ENCODE data around the gene BDKRB2.

Gene BDKRB2

DNA sequence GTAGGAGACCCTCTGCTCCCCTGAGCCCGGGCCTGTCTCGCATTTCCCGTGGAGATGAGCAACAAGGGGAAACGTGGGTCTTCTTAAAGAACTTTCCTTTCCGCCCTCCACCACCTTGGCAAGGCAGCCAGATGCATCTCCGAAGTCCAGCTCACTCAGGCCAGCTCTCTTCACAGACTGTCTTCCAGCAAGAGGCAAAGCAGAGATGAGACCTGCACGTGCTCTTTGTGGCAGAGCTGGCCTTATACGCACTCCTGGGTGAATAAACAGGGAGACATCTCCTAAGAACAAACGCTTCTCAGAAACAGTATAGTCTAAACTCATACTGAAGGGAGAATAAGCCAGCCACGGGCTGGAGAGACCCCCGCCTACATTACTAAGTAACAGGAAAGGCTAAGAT, 50.0 kb downstream of the BDKRB2 start:
- DNase-seq (ENCODE audit: low spot score in 2 of 2) (no peak), ATAC-seq (ENCODE audit: low read depth) (no peak)
- no peaks in the 10 kb centered on the region for H3K36me3 Mint-ChIP-seq
- no peaks in the 10 kb centered on the region for H3K9me3 Mint-ChIP-seq
- no peak overlapping the region for H3K4me3 Mint-ChIP-seq
- no peak overlapping the region for H3K27ac Mint-ChIP-seq
- H3K27me3 Mint-ChIP-seq, result peaks cover 18% of the 10 kb centered on the region
- no peaks in the 10 kb centered on the region for H3K4me1 Mint-ChIP-seq

DNA sequence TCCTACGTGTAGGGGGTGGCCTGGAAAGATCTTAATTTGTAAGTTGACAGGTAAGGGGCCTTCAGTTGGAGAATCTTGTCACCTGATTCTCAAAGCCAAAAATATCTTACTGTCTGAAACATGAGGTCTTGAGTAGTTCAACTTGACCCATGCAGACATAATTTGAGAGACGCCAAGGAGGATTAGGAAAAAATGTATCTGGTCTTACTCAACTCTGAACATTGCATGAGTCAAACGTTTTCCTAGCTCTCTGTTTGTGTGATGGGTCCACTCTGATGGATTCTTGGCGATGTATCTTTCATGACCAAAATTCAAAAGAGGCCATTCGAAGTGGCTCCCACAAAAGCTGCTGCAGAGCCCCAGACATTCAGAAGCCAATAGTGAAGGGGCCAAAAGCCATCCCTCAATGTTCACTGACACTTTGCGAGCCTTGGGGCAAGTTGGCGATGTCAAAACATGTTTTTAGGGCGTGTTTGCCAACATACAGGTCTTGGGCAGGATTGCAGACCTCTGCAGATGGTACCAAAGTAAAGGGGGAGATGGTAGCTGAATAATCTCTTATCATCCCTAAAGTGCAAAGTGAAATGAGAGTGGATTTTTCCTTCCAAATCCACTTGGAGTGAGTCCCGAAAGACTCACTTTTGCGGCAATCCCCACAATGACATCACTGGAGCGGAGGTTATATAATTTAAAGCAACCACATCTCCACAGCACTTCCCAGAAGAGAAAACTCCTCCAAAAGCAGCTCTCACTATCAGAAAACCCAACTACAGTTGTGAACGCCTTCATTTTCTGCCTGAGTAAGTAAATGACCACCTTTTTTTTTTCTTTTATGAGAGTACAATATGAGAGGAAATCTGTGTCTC, 51.1 kb downstream of the BDKRB2 start, which contains the start of gene BDKRB1:
Gene BDKRB1 (plus strand): TSS at position 710 of the 866 bp plus-strand sequence. CDS start 7,473 bp downstream, outside the sequence.
- no peaks in the 10 kb centered on the region for H3K4me1 Mint-ChIP-seq
- no peaks in the 10 kb centered on the region for H3K9me3 Mint-ChIP-seq
- no peak within 1 kb of the TSS for H3K4me3 Mint-ChIP-seq
- DNase-seq (ENCODE audit: low spot score in 2 of 2) (no peak), ATAC-seq (ENCODE audit: low read depth) (no peak)
- H3K27ac Mint-ChIP-seq, result no peak within 1 kb of the TSS
- no peaks in the 10 kb centered on the region for H3K36me3 Mint-ChIP-seq
- peaks cover 18% of the 10 kb centered on the region for H3K27me3 Mint-ChIP-seq

GRCh38 chr14:96256407-96256806, 51.8 kb downstream of the BDKRB2 start:
- ATAC-seq (ENCODE audit: low read depth), result no peak
- H3K36me3 Mint-ChIP-seq, result no peaks in the 10 kb centered on the region
- H3K4me3 Mint-ChIP-seq, result no peak overlapping the region
- H3K27ac Mint-ChIP-seq, result no peak overlapping the region
- no peaks in the 10 kb centered on the region for H3K9me3 Mint-ChIP-seq
- H3K4me1 Mint-ChIP-seq, result no peaks in the 10 kb centered on the region
- no peak for DNase-seq (ENCODE audit: low spot score in 2 of 2)
- H3K27me3 Mint-ChIP-seq, result peaks cover 16% of the 10 kb centered on the region

- H3K4me1 Mint-ChIP-seq, result no peaks in the 10 kb centered on the region
- no peaks in the 10 kb centered on the region for H3K36me3 Mint-ChIP-seq
- DNase-seq (ENCODE audit: low spot score in 2 of 2) (no peak), ATAC-seq (ENCODE audit: low read depth) (no peak)
- H3K9me3 Mint-ChIP-seq, result no peaks in the 10 kb centered on the region
- H3K4me3 Mint-ChIP-seq, result no peak overlapping the region
- peaks cover 11% of the 10 kb centered on the region for H3K27me3 Mint-ChIP-seq
- no peak overlapping the region for H3K27ac Mint-ChIP-seq
These were observed 52.4 kb downstream of the BDKRB2 start for GRCh38 chr14:96257056-96257455.

DNA sequence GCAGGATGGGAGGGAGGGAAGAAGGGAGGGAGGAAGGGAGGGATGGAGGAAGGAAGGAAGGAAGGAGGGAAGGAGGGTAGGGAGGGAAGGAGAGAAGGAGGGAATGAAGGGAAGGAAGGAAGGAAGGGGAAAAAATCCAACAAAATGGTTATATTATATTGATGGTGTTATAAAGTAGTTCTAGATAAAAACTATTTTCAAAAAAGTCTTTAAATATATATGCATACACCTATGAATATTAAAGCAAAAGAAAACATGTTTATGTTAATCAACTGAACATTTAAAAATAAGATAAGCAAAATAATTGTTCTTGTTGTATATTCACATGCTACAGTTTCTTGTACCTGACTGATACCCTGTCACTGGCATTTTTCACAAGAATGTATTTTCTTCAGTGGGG, 53.3 kb downstream of the BDKRB2 start:
- no peak overlapping the region for H3K4me3 Mint-ChIP-seq
- no peak for ATAC-seq (ENCODE audit: low read depth)
- H3K36me3 Mint-ChIP-seq, result no peaks in the 10 kb centered on the region
- no peak overlapping the region for H3K27ac Mint-ChIP-seq
- no peaks in the 10 kb centered on the region for H3K4me1 Mint-ChIP-seq
- no peaks in the 10 kb centered on the region for H3K9me3 Mint-ChIP-seq
- peaks cover 7% of the 10 kb centered on the region for H3K27me3 Mint-ChIP-seq
- no peak for DNase-seq (ENCODE audit: low spot score in 2 of 2)

DNA sequence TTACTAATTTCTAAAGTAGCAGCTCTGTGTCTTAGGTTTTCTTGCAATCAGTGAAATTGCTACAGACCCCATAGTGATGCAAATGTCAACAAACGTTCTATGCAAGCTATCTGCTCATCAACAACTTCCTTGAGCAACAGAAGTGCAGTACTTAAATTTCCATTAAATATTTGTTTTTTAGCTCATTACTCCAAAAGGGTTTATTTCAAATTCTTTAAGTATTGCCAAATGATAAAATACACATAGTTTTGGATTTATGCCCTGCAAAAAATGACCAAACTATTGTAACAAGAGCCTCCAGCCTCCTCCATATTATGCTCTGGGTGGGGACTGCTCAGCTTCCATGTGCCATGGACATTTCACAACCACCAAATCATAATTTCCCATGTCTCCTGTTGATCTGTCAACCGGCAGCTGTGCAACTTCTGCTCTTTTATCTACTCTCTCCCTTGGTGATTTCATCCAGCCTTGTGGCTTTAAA, 55.7 kb downstream of the BDKRB2 start:
- no peaks in the 10 kb centered on the region for H3K4me1 Mint-ChIP-seq

DNA sequence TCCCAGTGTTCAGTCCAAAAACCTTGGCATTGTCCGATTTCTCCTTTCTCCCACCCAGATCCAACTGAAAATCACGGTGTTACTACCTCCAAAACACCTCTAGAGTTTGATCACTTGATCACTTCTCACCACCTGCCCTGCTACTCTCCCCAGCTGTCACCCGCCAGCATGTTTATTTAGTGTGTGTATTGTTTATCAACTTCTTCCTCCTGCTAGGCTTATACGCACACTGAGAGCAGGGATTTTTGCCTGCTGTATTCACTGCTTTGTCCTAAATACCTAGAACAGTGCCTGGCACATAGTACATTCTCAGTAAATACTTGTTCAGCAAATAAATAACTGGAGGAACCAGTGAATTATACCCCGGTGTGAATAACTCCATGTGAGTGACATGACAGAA, 56.4 kb downstream of the BDKRB2 start:
- H3K36me3 Mint-ChIP-seq, result no peaks in the 10 kb centered on the region
- ATAC-seq (ENCODE audit: low read depth) (no peak), DNase-seq (ENCODE audit: low spot score in 2 of 2) (no peak)
- H3K27ac Mint-ChIP-seq, result no peak overlapping the region
- no peaks in the 10 kb centered on the region for H3K4me1 Mint-ChIP-seq
- H3K4me3 Mint-ChIP-seq, result no peak overlapping the region
- H3K9me3 Mint-ChIP-seq, result peaks cover 4% of the 10 kb centered on the region
- peaks cover 7% of the 10 kb centered on the region for H3K27me3 Mint-ChIP-seq

More for the DNA sequence above, 55.7 kb downstream of the BDKRB2 start:
- H3K9me3 Mint-ChIP-seq, result peaks cover 4% of the 10 kb centered on the region
- H3K27me3 Mint-ChIP-seq, result peaks cover 3% of the 10 kb centered on the region
- H3K4me3 Mint-ChIP-seq, result no peak overlapping the region
- no peak for DNase-seq (ENCODE audit: low spot score in 2 of 2)
- no peaks in the 10 kb centered on the region for H3K36me3 Mint-ChIP-seq
- no peak for ATAC-seq (ENCODE audit: low read depth)
- no peak overlapping the region for H3K27ac Mint-ChIP-seq

DNA sequence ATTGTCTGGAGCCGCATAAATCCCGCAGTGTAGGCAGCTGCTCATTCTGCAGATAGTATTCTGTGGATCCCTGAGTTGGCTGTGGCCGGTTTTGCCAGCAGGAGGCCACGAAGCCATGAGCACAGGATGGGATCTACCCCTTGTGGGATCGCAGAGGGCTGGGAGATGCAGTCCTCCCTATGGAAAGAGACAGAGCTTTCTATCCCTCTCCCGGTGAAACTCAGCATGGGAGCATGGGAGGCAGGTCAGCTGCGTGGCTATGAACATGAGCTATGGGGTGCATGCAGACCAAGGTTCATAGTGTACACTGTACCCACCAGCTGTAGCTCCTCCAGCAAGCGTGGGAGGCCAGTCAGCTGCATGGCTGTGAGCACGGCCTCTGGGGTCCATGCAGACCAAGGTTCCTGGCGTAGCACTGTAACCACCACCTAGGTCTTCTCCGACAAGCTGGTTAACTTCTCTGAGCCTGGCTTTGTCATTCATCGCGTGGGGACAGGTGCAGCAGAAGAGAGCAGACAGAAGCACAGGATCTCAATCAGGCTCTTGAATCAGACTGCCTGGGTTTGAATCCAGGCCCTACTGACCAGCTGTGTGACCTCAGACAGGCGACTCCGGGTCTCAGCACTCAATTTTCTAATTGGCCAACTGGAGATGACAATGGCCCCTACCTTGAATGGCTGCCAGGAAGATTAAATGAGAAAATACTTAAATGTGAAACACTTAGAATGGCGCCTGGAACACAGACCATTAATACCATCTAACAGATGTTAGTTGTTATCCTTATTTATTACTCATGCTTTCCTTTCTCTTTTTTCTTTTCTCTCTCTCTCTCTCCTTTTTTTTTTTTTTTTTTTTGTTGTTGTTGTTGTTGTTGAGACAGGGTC, 57.4 kb downstream of the BDKRB2 start:
- ATAC-seq (ENCODE audit: low read depth) (no peak), DNase-seq (ENCODE audit: low spot score in 2 of 2) (no peak)
- Mint-ChIP-seq H3K4me3 (no peak overlapping the region), H3K9me3 (peaks cover 4% of the 10 kb centered on the region), H3K36me3 (no peaks in the 10 kb centered on the region), H3K4me1 (no peaks in the 10 kb centered on the region), H3K27me3 (peaks cover 12% of the 10 kb centered on the region), H3K27ac (no peak overlapping the region)

DNA sequence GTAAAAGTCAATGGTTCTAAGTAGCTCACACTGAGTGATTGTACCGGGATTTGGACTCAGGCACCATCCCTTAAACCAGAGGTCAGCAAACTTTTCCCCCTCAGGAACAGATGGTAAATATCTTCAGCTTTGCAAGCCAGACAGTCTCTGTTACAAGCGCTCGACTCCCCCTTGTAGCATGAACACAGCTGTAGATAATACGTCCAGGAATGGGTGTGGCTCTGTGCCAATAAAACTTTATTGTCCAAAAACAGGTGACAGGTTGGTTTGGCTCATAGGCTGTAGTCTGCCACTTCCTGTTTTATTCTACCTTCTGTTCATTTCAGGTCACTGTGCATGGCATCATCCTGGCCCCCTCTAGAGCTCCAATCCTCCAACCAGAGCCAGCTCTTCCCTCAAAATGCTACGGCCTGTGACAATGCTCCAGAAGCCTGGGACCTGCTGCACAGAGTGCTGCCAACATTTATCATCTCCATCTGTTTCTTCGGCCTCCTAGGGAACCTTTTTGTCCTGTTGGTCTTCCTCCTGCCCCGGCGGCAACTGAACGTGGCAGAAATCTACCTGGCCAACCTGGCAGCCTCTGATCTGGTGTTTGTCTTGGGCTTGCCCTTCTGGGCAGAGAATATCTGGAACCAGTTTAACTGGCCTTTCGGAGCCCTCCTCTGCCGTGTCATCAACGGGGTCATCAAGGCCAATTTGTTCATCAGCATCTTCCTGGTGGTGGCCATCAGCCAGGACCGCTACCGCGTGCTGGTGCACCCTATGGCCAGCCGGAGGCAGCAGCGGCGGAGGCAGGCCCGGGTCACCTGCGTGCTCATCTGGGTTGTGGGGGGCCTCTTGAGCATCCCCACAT, 58.9 kb downstream of the BDKRB2 start:
- DNase-seq (ENCODE audit: low spot score in 2 of 2) (no peak), ATAC-seq (ENCODE audit: low read depth) (no peak)
- Mint-ChIP-seq H3K27ac (no peak overlapping the region), H3K36me3 (no peaks in the 10 kb centered on the region), H3K4me1 (no peaks in the 10 kb centered on the region), H3K9me3 (peaks cover 4% of the 10 kb centered on the region), H3K4me3 (no peak overlapping the region), H3K27me3 (peaks cover 10% of the 10 kb centered on the region)

DNA sequence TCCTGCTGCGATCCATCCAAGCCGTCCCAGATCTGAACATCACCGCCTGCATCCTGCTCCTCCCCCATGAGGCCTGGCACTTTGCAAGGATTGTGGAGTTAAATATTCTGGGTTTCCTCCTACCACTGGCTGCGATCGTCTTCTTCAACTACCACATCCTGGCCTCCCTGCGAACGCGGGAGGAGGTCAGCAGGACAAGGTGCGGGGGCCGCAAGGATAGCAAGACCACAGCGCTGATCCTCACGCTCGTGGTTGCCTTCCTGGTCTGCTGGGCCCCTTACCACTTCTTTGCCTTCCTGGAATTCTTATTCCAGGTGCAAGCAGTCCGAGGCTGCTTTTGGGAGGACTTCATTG, 59.5 kb downstream of the BDKRB2 start:
- DNase-seq (ENCODE audit: low spot score in 2 of 2) (no peak), ATAC-seq (ENCODE audit: low read depth) (no peak)
- peaks cover 10% of the 10 kb centered on the region for H3K27me3 Mint-ChIP-seq
- H3K27ac Mint-ChIP-seq, result no peak overlapping the region
- no peaks in the 10 kb centered on the region for H3K4me1 Mint-ChIP-seq
- H3K36me3 Mint-ChIP-seq, result no peaks in the 10 kb centered on the region
- H3K9me3 Mint-ChIP-seq, result peaks cover 4% of the 10 kb centered on the region
- H3K4me3 Mint-ChIP-seq, result no peak overlapping the region

DNA sequence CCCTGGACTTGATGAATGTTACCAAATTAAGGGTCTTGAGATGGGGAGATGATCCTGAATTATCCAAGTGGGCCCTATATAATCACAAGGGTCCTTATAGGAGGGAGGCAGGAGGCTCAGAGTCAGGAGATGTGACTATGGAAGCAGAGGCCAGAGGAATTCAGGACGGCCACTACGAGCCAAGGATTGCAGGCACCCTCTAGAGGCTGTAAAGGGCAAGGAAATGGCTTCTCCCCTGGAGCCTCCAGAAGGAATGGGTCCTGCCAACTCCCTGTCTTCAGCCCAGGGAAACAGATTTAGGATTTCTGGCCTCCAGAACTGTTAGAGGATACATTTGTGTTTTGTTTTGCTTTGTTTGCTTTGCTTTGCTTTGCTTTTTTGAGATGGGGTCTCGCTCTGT, 60.2 kb downstream of the BDKRB2 start:
- ATAC-seq (ENCODE audit: low read depth) (no peak), DNase-seq (ENCODE audit: low spot score in 2 of 2) (no peak)
- Mint-ChIP-seq H3K27me3 (peaks cover 15% of the 10 kb centered on the region), H3K36me3 (no peaks in the 10 kb centered on the region), H3K4me3 (no peak overlapping the region), H3K27ac (no peak overlapping the region), H3K4me1 (no peaks in the 10 kb centered on the region), H3K9me3 (peaks cover 4% of the 10 kb centered on the region)

- H3K36me3 Mint-ChIP-seq, result no peaks in the 10 kb centered on the region
- no peak overlapping the region for H3K4me3 Mint-ChIP-seq
- H3K27me3 Mint-ChIP-seq, result peaks cover 15% of the 10 kb centered on the region
- ATAC-seq (ENCODE audit: low read depth) (no peak), DNase-seq (ENCODE audit: low spot score in 2 of 2) (no peak)
- no peak overlapping the region for H3K27ac Mint-ChIP-seq
- peaks cover 4% of the 10 kb centered on the region for H3K9me3 Mint-ChIP-seq
- H3K4me1 Mint-ChIP-seq, result no peaks in the 10 kb centered on the region
These were observed 60.9 kb downstream of the BDKRB2 start for GRCh38 chr14:96265383-96266095.

GRCh38 chr14:96267336-96267735, 62.7 kb downstream of the BDKRB2 start:
- H3K27ac Mint-ChIP-seq, result no peak overlapping the region
- peaks cover 5% of the 10 kb centered on the region for H3K9me3 Mint-ChIP-seq
- no peak for ATAC-seq (ENCODE audit: low read depth)
- H3K36me3 Mint-ChIP-seq, result no peaks in the 10 kb centered on the region
- H3K4me3 Mint-ChIP-seq, result no peak overlapping the region
- no peak for DNase-seq (ENCODE audit: low spot score in 2 of 2)
- H3K4me1 Mint-ChIP-seq, result no peaks in the 10 kb centered on the region
- peaks cover 16% of the 10 kb centered on the region for H3K27me3 Mint-ChIP-seq

Data from memory B cell (primary cell).